ENCODE measurements around the gene ZNF148. TPM values are rescaled to one million over a fixed set of nuclear protein-coding genes. Genes with fewer than 3 reads are reported as not detected.

ZNF148 gene
- polyA plus RNA-seq, 2 of the 4 experiments (the other 2 are of a cell fraction) = 9.9 to 26.5 TPM

DNA sequence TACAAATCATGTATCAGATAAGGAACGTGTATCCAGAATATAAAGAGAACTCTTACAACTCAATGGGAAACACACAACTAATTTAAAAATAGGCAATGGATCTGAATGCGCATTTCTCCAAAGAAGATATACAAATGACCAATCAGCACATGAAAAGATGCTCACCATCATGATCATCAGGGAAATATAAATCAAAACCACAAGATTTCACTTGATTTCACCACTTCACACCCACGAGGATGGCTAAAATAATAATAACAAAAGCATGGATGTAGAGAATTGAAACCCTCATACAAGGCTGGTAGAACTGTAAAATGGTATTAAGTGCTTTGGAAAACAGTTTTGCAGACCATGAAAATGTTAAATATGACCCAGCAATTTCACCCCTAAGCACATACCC lies 135.9 kb downstream of the ZNF148 start:
- no peak overlapping the region for H3K4me2 ChIP-seq
- ATAC-seq = no peak
- no peak overlapping the region for H3K4me3 ChIP-seq
- FAIRE-seq = no peak
- H3K9me3 ChIP-seq = no peaks in the 10 kb centered on the region
- 85% methylated on average over 3 of the region's 3 CpGs for WGBS (ENCODE audit: missing lambda C conversion rate)
- TF ChIP-seq, protein P1, sequence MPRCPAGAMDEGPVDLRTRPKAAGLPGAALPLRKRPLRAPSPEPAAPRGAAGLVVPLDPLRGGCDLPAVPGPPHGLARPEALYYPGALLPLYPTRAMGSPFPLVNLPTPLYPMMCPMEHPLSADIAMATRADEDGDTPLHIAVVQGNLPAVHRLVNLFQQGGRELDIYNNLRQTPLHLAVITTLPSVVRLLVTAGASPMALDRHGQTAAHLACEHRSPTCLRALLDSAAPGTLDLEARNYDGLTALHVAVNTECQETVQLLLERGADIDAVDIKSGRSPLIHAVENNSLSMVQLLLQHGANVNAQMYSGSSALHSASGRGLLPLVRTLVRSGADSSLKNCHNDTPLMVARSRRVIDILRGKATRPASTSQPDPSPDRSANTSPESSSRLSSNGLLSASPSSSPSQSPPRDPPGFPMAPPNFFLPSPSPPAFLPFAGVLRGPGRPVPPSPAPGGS (IDR thresholded peaks at IDR 0.05) = no peak
- TF ChIP-seq SREBF2 (IDR thresholded peaks at IDR 0.05) (no peak), SMC3 (IDR thresholded peaks at IDR 0.05) (no peak), PHF8 (IDR thresholded peaks at IDR 0.05; ENCODE audit: borderline replicate concordance, low read depth) (no peak), HOXB13 (CRISPR knock-in tag; IDR thresholded peaks at IDR 0.05; ENCODE audit: low read depth) (no peak), TP53 (CRISPR knock-in tag; IDR thresholded peaks at IDR 0.05) (no peak), EHMT2 (IDR thresholded peaks at IDR 0.05; ENCODE audit: low read depth) (no peak), RARB (CRISPR knock-in tag; IDR thresholded peaks at IDR 0.05) (no peak)
- TF ChIP-seq, protein P2, sequence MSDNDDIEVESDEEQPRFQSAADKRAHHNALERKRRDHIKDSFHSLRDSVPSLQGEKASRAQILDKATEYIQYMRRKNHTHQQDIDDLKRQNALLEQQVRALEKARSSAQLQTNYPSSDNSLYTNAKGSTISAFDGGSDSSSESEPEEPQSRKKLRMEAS (IDR thresholded peaks at IDR 0.05) = no peak
- TF ChIP-seq, protein P3, sequence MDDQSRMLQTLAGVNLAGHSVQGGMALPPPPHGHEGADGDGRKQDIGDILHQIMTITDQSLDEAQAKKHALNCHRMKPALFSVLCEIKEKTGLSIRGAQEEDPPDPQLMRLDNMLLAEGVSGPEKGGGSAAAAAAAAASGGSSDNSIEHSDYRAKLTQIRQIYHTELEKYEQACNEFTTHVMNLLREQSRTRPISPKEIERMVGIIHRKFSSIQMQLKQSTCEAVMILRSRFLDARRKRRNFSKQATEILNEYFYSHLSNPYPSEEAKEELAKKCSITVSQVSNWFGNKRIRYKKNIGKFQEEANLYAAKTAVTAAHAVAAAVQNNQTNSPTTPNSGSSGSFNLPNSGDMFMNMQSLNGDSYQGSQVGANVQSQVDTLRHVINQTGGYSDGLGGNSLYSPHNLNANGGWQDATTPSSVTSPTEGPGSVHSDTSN (IDR thresholded peaks at IDR 0.05) = no peak
- no peaks in the 10 kb centered on the region for H3K4me1 ChIP-seq
- H3K27ac ChIP-seq = no peak overlapping the region
- POLR2A ChIA-PET = no interaction called here
- DNase-seq (ENCODE audit: low read depth in 1 of 2, low spot score in 1 of 2) = no peak
- CTCF ChIA-PET = no interaction called here

DNA sequence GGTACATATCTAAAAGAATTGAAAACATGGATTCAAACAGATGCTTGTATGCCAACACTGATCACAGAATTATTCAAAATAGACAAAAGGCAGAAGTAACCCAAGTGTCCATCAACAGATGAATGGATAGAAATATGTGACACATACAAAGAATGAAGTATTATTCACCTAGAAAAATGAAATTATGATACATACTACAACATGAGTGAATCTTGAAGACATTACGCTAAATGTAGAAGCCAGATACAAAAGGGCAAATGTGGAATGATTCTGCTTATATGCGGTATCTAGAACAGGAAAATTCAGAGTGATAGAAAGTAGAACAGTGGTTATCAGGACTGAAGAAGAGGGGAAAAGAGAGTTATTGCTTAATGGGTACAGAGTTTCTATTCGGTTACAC lies 136.4 kb downstream of the ZNF148 start:
- ATAC-seq = no peak
- Histone ChIP-seq H3K4me2 (no peak overlapping the region), H3K4me1 (no peaks in the 10 kb centered on the region), H3K27ac (no peak overlapping the region), H3K9me3 (no peaks in the 10 kb centered on the region), H3K4me3 (no peak overlapping the region)
- POLR2A ChIA-PET = no interaction called here
- WGBS (ENCODE audit: missing lambda C conversion rate) = 98% methylated on average over 3 of the region's 3 CpGs
- CTCF ChIA-PET = no interaction called here
- no peak for FAIRE-seq
- TF ChIP-seq JUN (IDR thresholded peaks at IDR 0.05) = no peak
- no peak for TF ChIP-seq CBX8 (IDR thresholded peaks at IDR 0.05)
- TF ChIP-seq GATA3 (IDR thresholded peaks at IDR 0.05; ENCODE audit: borderline replicate concordance) = no peak
- TF ChIP-seq ZFP36 (IDR thresholded peaks at IDR 0.05; ENCODE audit: borderline replicate concordance, partially characterized antibody) = no peak
- TF ChIP-seq SMC3 (IDR thresholded peaks at IDR 0.05) = no peak
- no peak for TF ChIP-seq HOXB5 (CRISPR knock-in tag; IDR thresholded peaks at IDR 0.05)
- no peak for TF ChIP-seq ZNF302 (CRISPR knock-in tag; IDR thresholded peaks at IDR 0.05)
- TF ChIP-seq FOXS1 (CRISPR knock-in tag; IDR thresholded peaks at IDR 0.05) = no peak
- TF ChIP-seq, protein P3 (IDR thresholded peaks at IDR 0.05) = no peak
- no peak for DNase-seq (ENCODE audit: low read depth in 1 of 2, low spot score in 1 of 2)

- POLR2A ChIA-PET = no interaction called here
- CTCF ChIA-PET = interaction anchor here (1.2 kb wide), 1 partner anchor 27 kb away, joined by 3 read pairs; no protein-coding TSS in a partner anchor
- WGBS (ENCODE audit: missing lambda C conversion rate) = 93% methylated on average over 6 of the region's 6 CpGs
- Histone ChIP-seq H3K9me3 (no peaks in the 10 kb centered on the region), H3K4me1 (peaks cover 10% of the 10 kb centered on the region; the same call in 2 of the 3 replicates), H3K4me2 (no peak overlapping the region), H3K27ac (no peak overlapping the region), H3K4me3 (no peak overlapping the region)
- FAIRE-seq (no peak), DNase-seq (ENCODE audit: low read depth in 1 of 2, low spot score in 1 of 2) (no peak), ATAC-seq (no peak)
- TF ChIP-seq CBX2 (IDR thresholded peaks at IDR 0.05; ENCODE audit: borderline replicate concordance, low read depth) (no peak), RCOR1 (IDR thresholded peaks at IDR 0.05; ENCODE audit: low read depth, low read length) (no peak), RARB (CRISPR knock-in tag; IDR thresholded peaks at IDR 0.05) (no peak), GATA3 (IDR thresholded peaks at IDR 0.05; ENCODE audit: borderline replicate concordance) (no peak), FOXS1 (CRISPR knock-in tag; IDR thresholded peaks at IDR 0.05) (no peak), CEBPB (IDR thresholded peaks at IDR 0.05) (no peak), POLR2A (IDR thresholded peaks at IDR 0.05; ENCODE audit: low read length) (no peak), HES2 (IDR thresholded peaks at IDR 0.05) (no peak), EHF (CRISPR knock-in tag; IDR thresholded peaks at IDR 0.05) (no peak), MAZ (IDR thresholded peaks at IDR 0.05; ENCODE audit: borderline replicate concordance, low read depth, low read length) (no peak), MAFK (IDR thresholded peaks at IDR 0.05; ENCODE audit: partially characterized antibody) (no peak), SREBF2 (IDR thresholded peaks at IDR 0.05) (no peak)
- TF ChIP-seq, protein P1 (IDR thresholded peaks at IDR 0.05) = no peak
- TF ChIP-seq, protein P2 (IDR thresholded peaks at IDR 0.05) = no peak
Observed at GRCh38 chr3:125236331-125236903, 138.7 kb downstream of the ZNF148 start.
